ENCODE measurements around the gene UPF2.

The UPF2 gene

GRCh38 chr10:11961771-11962170 lies 80.8 kb downstream of the UPF2 start:
- DNase-seq, result no peak

DNA sequence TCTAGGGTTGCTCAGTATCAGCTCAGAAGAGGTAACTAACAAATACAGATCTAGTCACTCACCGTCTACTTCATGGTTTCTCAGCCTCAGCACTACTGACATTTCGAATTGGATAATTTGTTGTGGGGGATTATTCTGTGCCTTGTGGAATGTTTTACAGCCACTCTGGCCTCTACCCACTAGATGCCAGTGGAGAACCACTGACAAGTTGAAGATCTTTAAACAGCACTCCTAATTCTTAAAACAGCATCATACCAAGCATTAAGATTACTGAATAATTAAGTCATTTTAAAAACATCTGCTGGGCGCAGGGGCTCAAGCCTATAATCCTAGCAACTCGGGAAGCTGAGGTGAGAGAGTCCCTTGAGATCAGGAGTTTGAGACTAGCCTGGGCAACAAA lies 82.6 kb downstream of the UPF2 start:
- DNase-seq, result no peak

- no peak for DNase-seq
Observed at GRCh38 chr10:11958956-11959355, 83.7 kb downstream of the UPF2 start.

- no peak for DNase-seq
Observed at GRCh38 chr10:11951695-11952094, 90.9 kb downstream of the UPF2 start.

GRCh38 chr10:11950325-11951018 lies 92.1 kb downstream of the UPF2 start:
- no peak for DNase-seq

DNA sequence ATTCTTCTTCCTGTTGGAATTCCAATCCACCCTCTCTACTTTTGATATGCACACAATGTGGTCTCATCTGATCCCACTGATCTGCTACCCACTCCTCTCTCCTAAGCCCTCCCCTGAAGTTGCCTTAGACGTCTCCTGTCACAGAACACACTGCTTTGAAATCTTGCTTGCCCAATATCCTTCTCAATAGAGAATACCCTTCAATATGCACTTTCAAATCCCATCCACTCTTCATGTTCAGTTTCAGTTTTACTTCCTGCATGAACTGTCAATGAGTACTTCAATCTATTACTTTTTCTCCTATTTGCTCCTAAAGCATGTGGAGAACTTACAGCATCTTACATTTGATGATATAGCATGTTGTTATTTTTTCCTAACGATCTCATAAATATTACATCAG lies 93.5 kb downstream of the UPF2 start:
- DNase-seq, result peak in 2 of 3 donors; percentile 10 to 25

DNA sequence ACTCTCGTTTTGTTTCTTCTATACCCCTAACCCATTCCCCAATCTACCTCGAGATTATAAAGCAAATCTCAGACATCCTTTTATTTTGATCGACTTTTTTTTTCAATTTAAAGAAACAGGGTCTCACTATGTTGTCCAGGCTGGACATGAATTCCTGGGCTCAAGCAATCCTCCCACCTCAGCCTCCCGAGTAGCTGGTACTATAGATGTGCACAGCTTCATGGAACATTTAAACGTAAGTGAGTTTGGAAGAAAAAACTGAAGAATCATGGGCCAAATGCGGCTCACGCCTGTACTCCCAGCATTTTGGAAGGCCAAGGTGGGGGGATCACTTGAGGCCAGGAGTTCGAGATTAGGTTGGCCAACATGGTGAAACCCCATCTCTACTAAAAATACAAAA lies 96.0 kb downstream of the UPF2 start:
- DNase-seq, result no peak

- no peak for DNase-seq
Observed at GRCh38 chr10:11936389-11937152, 106.0 kb downstream of the UPF2 start.

DNA sequence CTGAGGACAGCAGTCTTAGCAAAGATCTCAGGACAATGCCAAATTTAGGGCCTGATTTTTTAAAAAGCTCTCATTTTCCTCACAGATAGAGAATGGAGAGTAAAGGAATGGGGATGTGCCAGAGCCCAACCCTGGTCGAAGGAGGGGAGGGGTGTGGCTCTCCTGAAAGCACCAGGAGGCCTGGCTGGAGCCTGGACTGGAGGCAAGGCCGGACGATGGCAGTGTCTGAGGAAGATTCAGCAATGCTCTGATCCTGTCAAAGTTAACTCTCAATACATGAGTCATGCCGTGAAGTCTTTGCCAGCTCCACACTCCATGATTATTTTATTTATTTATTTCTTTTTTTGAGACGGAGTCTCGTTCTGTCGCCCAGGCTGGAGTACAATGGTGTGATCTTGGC lies 108.3 kb downstream of the UPF2 start:
- DNase-seq, result no peak

DNA sequence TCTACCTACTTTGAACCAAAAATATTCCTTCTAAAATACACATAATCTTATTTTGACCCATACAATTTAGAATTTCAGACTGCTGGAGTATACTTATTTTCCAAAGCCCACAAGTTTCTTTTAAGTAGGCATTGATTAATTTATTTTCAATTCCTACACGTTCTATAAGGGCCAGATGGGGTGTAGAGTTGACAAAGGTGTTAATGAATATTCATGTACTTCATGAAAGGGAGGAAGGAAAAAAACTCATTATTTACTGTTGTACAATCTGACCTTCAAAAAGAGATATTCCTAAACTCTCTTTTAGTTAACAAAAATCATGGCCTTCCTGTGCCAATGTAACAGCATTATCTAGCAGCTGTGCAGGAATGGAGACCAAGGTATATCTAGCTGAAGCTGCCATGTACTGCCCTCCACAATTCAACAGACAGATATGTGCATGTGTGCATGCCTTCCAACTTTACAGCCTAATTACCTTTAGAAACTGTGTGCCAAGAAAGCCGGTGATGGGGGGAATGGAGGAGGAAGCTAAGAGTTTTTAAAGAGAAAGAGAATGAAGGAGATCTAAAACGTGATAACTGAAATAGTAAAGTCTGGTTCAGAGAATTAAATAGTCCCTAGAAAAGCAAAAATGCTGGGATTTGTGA lies 108.9 kb downstream of the UPF2 start:
- DNase-seq, result no peak

DNA sequence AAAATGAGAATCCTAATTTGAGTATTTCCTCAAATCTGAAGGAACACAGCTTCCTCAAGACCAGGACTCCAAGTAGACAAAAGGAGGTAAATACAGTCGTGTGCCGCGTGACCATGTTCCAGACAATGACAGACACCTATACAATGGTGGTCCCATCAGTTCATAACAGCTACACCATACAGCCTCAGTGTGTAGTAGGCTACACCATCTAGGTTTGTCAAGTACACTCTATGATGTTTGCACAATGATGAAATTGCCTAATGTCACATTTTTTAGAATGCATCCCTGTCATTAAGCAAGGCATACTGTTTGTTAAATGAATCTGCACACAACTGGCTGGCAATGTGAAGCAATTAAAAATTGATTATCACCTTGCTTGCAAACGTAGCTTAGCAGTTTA lies 111.6 kb downstream of the UPF2 start:
- DNase-seq, result no peak

DNA sequence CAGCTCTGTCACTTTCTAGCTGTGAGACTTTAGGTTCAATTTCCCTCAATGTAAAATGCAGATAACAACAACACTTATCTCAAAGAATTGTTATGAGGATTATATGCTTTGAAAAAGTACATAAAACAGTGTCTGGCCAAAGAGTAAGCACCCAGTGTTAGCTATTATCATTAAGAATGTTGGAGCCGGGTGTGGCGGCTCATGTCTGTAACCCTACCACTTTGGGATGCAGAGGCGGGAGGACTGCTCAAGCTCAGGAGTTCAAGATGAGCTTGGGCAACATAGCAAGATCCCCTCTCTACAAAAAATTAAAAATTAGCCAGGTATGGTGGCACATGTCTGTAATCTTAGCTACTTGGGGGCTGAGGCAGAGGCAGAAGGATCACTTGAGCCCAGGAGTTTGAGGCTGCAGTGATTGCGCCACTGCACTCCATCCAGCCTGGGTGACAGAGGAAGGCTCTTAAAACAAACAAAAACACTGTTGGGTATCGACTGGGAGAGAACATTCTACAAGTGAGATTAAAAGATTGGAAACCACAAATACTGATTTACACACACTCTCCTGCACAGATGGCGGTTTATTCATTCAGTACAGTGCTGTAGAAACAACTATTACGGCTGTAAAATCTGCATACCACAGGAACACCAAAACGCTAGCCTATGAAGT lies 112.2 kb downstream of the UPF2 start:
- DNase-seq, result no peak

- no peak for DNase-seq
Observed at GRCh38 chr10:11927746-11928145, 114.9 kb downstream of the UPF2 start.

DNA sequence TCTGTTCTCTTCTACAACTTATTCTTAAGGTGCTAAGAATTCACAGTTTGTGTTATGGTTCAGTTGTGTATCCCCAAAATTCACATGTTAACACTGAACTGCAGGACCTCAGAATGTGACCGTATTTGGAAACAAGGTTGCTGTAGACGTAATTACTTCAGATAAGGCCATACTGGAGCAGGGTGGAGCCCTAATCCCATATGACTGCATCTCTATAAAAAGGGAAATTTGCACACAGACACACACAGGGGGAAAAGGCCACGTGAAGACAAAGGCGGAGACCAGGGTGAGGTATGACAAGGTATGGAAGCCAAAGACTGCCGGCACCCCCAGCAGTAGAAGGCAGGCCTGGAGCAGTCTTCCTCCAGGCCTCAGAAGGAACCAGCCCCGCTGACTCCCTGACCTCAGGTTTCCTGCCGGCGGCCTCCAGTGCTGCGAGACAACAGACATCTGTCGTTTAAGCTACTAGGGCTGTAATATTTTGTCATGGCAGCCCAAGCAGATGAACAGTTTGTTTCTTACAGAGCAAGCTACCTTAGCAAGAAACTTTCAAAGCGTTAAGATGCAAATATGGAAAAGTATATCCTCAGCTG lies 120.7 kb downstream of the UPF2 start:
- no peak for DNase-seq

DNA sequence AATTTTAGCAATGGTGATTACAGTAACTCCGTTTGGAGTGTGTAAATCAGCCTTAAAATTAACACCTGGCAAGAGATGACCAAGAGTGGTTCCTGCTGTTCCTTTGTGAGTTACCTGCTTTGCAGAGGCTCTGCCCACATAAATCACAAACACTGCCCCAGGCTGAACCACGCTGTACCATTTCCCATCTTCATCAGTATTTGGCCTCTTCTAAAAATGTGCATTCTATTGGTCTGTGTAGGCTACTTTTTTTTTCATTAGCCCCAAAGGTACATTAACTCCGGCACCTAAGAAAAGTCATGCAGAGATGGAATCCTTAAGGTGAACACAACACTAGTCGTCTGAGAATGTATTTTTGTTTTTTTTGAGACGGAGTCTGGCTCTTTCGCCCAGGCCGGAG lies 123.3 kb downstream of the UPF2 start:
- DNase-seq, result no peak

GRCh38 chr10:11918384-11918783 lies 124.2 kb downstream of the UPF2 start:
- no peak for DNase-seq

- DNase-seq, result no peak
Observed at GRCh38 chr10:11913079-11913641, 129.4 kb downstream of the UPF2 start.

- DNase-seq, result no peak
Observed at GRCh38 chr10:11910102-11910501, 132.5 kb downstream of the UPF2 start.

- DNase-seq, result no peak
Observed at GRCh38 chr10:11909618-11910017, 133.0 kb downstream of the UPF2 start.

DNA sequence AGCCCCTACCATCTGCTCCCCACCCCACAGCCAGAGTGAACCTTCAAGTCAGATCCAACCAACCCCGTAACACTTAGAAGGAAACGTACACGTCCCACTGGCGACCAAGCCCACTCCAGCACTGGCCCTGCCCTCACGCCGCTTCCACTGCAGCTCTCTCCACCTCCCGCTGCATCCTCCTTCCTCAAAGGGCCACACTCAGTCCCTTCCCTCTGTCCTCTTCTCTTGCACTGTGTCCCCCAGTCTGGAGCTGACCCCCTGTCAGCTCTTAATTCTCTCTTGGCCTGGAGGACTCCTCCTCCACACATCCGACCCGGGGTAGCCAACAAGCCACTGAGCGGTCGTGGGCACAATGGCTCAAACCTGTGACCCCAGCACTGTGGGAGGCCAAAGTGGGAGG lies 133.6 kb downstream of the UPF2 start:
- DNase-seq, result no peak

DNA sequence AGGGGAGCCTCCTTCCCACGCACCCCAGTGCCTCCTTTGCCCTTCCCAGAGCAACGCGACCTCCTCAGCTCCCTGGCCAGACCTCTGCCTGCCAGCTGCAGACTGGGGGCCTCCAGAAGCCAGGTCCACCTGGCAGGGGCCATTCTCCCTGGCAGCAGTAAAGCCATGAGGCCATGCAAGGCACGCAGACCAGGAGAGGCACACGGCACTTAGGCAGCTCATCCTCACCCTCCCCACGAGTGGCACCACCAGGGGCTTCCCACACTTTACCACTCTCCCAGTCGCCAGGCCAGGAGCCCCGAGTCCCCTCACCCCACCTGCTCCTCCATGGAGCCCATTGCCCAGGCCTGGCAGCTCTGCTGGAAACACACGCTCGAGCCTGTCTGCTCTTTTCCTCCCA lies 134.1 kb downstream of the UPF2 start:
- DNase-seq, result no peak

DNA sequence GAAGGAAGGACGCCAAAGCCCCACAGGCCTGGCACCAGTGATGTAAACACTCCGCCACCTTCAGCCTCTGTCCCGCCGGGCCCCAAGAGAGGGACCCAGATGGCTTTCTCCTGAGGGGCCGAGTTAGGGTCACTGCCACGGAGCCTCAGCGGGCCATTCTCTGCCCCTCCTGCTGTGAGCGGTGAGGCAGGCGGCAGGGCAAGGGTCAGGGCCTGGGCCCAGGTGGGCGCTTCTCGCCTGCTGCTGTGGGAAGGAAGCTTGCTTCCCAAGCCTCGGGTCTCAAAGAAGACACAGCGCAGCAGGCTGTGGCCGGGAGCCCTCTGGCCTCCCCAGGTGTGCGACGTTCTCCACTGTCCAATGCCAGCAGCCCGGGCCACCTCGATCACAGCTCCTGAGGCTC lies 134.7 kb downstream of the UPF2 start:
- no peak for DNase-seq

- DNase-seq, result no peak
Observed at GRCh38 chr10:11906714-11907113, 135.9 kb downstream of the UPF2 start.
